Endothelial cell of umbilical vein (primary cell): Measurements from ENCODE around the gene JMJD6. TPM values are rescaled to one million over a fixed set of nuclear protein-coding genes. Genes with fewer than 3 reads are reported as not detected.

Experiments
- BruUV-seq: library from RNA; stranded (reverse); fragments of 400-500 nt; replicated peaks from 2 replicates; lab custom pipeline; 2021; lab: Mats Ljungman, UMichigan
- CTCF ChIA-PET: fragments of 300-600, 350-600 bp; sonication (Branson Sonifier 250); formaldehyde crosslinking; loops from one replicate; lab custom pipeline; 2021; ENCODE audit warnings: antibody characterized with exemption, inconsistent platforms; lab: Charles Lee
- POLR2A ChIA-PET: fragments of 300-600, 350-600 bp; sonication (Branson Sonifier 250); formaldehyde crosslinking; loops from one replicate; lab custom pipeline; 2021; ENCODE audit warnings: antibody characterized with exemption, inconsistent platforms; lab: Charles Lee
- DNase-seq: peaks from one replicate; pipeline ENCODE4 v3.0.0-alpha.2; 2011; ENCODE audit warnings: low read depth, low spot score
- FAIRE-seq: peaks from 2 replicates; lab custom pipeline; 2011; peaks lifted over from hg19 to GRCh38; lab: Jason Lieb, UNC
- H2AFZ ChIP-seq: 2 replicates; pipeline ENCODE4 v1.6.0; 2012; ENCODE audit warnings: low read depth, low read length, control low read depth, inconsistent platforms
- H3K27ac ChIP-seq: 2 replicates; pipeline ENCODE4 v1.5.1; 2011; ENCODE audit warnings: low read depth, mild to moderate bottlenecking, control low read depth, low read length, moderate library complexity; ENCODE audit not compliant: insufficient read depth
- H3K27me3 ChIP-seq, 2 experiments: 2 replicates each; pipeline versions ENCODE4 v1.6.0 to v1.6.1; 2011; ENCODE audit warnings: low read length in 2 of 2, mixed read lengths in 1 of 2; ENCODE audit not compliant: control insufficient read depth in 2 of 2, insufficient read depth in 2 of 2
- H3K36me3 ChIP-seq, 2 experiments: 2 replicates in 1 of 2; 3 replicates in 1 of 2; pipeline ENCODE4 v1.5.1; 2011; ENCODE audit warnings: low read length in 2 of 2, mild to moderate bottlenecking in 1 of 2, moderate library complexity in 1 of 2; ENCODE audit not compliant: control insufficient read depth in 2 of 2, insufficient read depth in 2 of 2; ENCODE audit errors: extremely low read depth in 1 of 2
- H3K4me1 ChIP-seq: 3 replicates; pipeline ENCODE4 v1.5.1; 2011; ENCODE audit warnings: mild to moderate bottlenecking, low read length; ENCODE audit not compliant: control insufficient read depth, insufficient read depth; ENCODE audit errors: extremely low read depth
- H3K4me2 ChIP-seq: 2 replicates; pipeline ENCODE4 v1.6.1; 2011; ENCODE audit warnings: low read length, control low read depth, mixed read lengths; ENCODE audit not compliant: insufficient read depth
- H3K4me3 ChIP-seq, 3 experiments: fragments of 200-600 bp in 1 of 3; sonication (generic), shearing (Covaris generic) in 1 of 3; replicated peaks in 1 of 3; 2 replicates each; pipeline ENCODE4 v1.5.1; 2011 to 2016; ENCODE audit warnings: control low read depth in 3 of 3, low read length in 3 of 3, mild to moderate bottlenecking in 2 of 3, inconsistent platforms in 1 of 3, low read depth in 1 of 3, moderate library complexity in 1 of 3; ENCODE audit not compliant: insufficient read depth in 1 of 3
- H3K79me2 ChIP-seq: 2 replicates; pipeline ENCODE4 v1.6.0; 2012; ENCODE audit warnings: low read length, inconsistent platforms; ENCODE audit not compliant: control insufficient read depth, insufficient read depth
- H3K9ac ChIP-seq: replicated peaks from 2 replicates; pipeline ENCODE3; 2011; ENCODE audit warnings: low read length, control low read depth; ENCODE audit not compliant: insufficient read depth; ENCODE audit errors: extremely low read depth
- H3K9me1 ChIP-seq: replicated peaks from 3 replicates; pipeline ENCODE4 v1.6.0; 2011; ENCODE audit warnings: mild to moderate bottlenecking, low read length; ENCODE audit not compliant: control insufficient read depth, insufficient read depth; ENCODE audit errors: extremely low read depth
- H3K9me3 ChIP-seq: replicated peaks from 2 replicates; pipeline ENCODE4 v1.5.1; 2012; ENCODE audit warnings: low read length, inconsistent platforms; ENCODE audit not compliant: control insufficient read depth, insufficient read depth
- H4K20me1 ChIP-seq: replicated peaks from 2 replicates; pipeline ENCODE3; 2011; ENCODE audit warnings: mild to moderate bottlenecking, low read length; ENCODE audit not compliant: control insufficient read depth, insufficient read depth; ENCODE audit errors: extremely low read depth
- CTCF ChIP-seq, 2 donors: IDR thresholded peaks; 1 replicate in 1 of 2; 2 replicates in 1 of 2; pipeline ENCODE4 v1.5.1; 2011; ENCODE audit warnings: low read length in 2 of 2, mild to moderate bottlenecking in 2 of 2, moderate library complexity in 2 of 2, control low read depth in 1 of 2, inconsistent platforms in 1 of 2, low read depth in 1 of 2; ENCODE audit not compliant: insufficient read depth in 1 of 2; ENCODE audit errors: extremely low read depth in 1 of 2
- EZH2 ChIP-seq: IDR thresholded peaks from 2 replicates; pipeline ENCODE4 v1.6.1; 2012; ENCODE audit warnings: borderline replicate concordance, low read depth, mild to moderate bottlenecking, moderate library complexity, low read length, inconsistent platforms; ENCODE audit not compliant: severe bottlenecking
- FOS ChIP-seq: IDR thresholded peaks from 2 replicates; pipeline ENCODE4 v1.6.1; 2011; ENCODE audit warnings: mild to moderate bottlenecking, low read length, moderate library complexity, borderline replicate concordance; ENCODE audit not compliant: insufficient read depth
- GATA2 ChIP-seq: IDR thresholded peaks from 2 replicates; pipeline ENCODE4 v1.7.0; 2011; ENCODE audit warnings: low read depth, mild to moderate bottlenecking, moderate library complexity, mixed read lengths, low read length; ENCODE audit not compliant: insufficient read length, insufficient read depth
- JUN ChIP-seq: IDR thresholded peaks from 2 replicates; pipeline ENCODE4 v1.6.1; 2011; ENCODE audit warnings: borderline replicate concordance, low read depth; ENCODE audit not compliant: insufficient read length, insufficient read depth
- MAX ChIP-seq: IDR thresholded peaks from 2 replicates; pipeline ENCODE4 v1.6.1; 2011; ENCODE audit not compliant: insufficient read depth, insufficient read length
- MYC ChIP-seq: IDR thresholded peaks from one replicate; pipeline ENCODE4 v1.6.1; 2011; ENCODE audit warnings: mild to moderate bottlenecking, low read depth, low read length
- POLR2A ChIP-seq: IDR thresholded peaks from 2 replicates; pipeline ENCODE4 v1.6.1; 2012; ENCODE audit warnings: low read depth, mild to moderate bottlenecking, control low read depth, low read length
- POLR2AphosphoS5 ChIP-seq: IDR thresholded peaks from 2 replicates; pipeline ENCODE4 v1.6.1; 2012; ENCODE audit warnings: low read depth, mild to moderate bottlenecking, control low read depth, low read length, moderate library complexity; ENCODE audit not compliant: insufficient read depth
- dilution Hi-C: fragments of 300-500 bp; cut with MboI; formaldehyde crosslinking; loops from one replicate; pipeline ENCODE4 v1.15.0; 2019; ENCODE audit warnings: low sequenced_read_pairs; ENCODE audit not compliant: extremely low pct_ligation_motif_present
- intact Hi-C: fragments of 100-400 bp; cut with micrococcal nuclease; formaldehyde crosslinking; loops from one replicate; pipeline ENCODE4 v1.10.0; 2022
- polyA plus RNA-seq, 4 experiments: library from polyadenylated mRNA; depleted of rRNA in 3 of 4; stranded (reverse) in 3 of 4; unstranded in 1 of 4; fragments of >200 nt; gene quantifications; 2 replicates each; pipeline versions ENCODE4 v1.2.1 to v1.2.3, GENCODE V29; 2011 to 2012; ENCODE audit warnings: missing spikeins in 1 of 4
- total RNA-seq: library from RNA; stranded (reverse); gene quantifications from 2 replicates; pipeline ENCODE4 v1.2.3, GENCODE V29; 2021

Gene JMJD6
- total and polyA plus RNA-seq, 2 donors (not counting 3 experiments of a cell fraction or from before 2014, with no cell fraction given) = 19.8 to 36.6 TPM

GRCh38 chr17:76672892-76673291, 53.5 kb downstream of the JMJD6 start:
- intact Hi-C loops = no loop called here
- CTCF ChIA-PET = interaction anchor here (3.0 kb wide), 1 partner anchor 48 kb away, joined by 16 read pairs; no protein-coding TSS in a partner anchor
- no TSS peak for BruUV-seq

More at GRCh38 chr17:76672892-76673291, 53.5 kb downstream of the JMJD6 start:
- H3K79me2 ChIP-seq = no peaks in the 10 kb centered on the region
- FAIRE-seq (no peak), DNase-seq (no peak)
- no peaks in the 10 kb centered on the region for H3K9me1 ChIP-seq
- H3K9ac ChIP-seq = no peak overlapping the region
- H3K4me1 ChIP-seq = peaks cover 11% of the 10 kb centered on the region
- TF ChIP-seq MYC = no peak
- TF ChIP-seq GATA2 = no peak
- no peak for TF ChIP-seq MAX
- TF ChIP-seq JUN = no peak
- no peak for TF ChIP-seq POLR2A
- TF ChIP-seq EZH2 = no peak
- TF ChIP-seq POLR2AphosphoS5 = no peak
- no peak for TF ChIP-seq FOS
- no peak for TF ChIP-seq CTCF (IDR thresholded peaks at IDR 0.05; ENCODE audit: extremely low read depth in 1 of 2, insufficient read depth in 1 of 2, low read depth in 1 of 2, low read length in 2 of 2)
- no peaks in the 10 kb centered on the region for H3K36me3 ChIP-seq
- H4K20me1 ChIP-seq = no peaks in the 10 kb centered on the region
- no peaks in the 10 kb centered on the region for H3K9me3 ChIP-seq
- H3K4me3 ChIP-seq = no peak overlapping the region
- no peaks in the 10 kb centered on the region for H3K27me3 ChIP-seq
- no peak overlapping the region for H2AFZ ChIP-seq
- no peak overlapping the region for H3K27ac ChIP-seq
- H3K4me2 ChIP-seq = no peak overlapping the region
- POLR2A ChIA-PET = no interaction called here
- dilution Hi-C loops = no loop called here
